Right atrium auricular region (tissue), 2 donors: Measurements from ENCODE around the gene CLN5. TPM values are rescaled to one million over a fixed set of nuclear protein-coding genes. Genes with fewer than 3 reads are reported as not detected.

ENCODE experiments used
- DNase-seq: peaks from one replicate; pipeline ENCODE4 v3.0.0-alpha.2; 2019; ENCODE audit warnings: low spot score
- H3K27ac ChIP-seq, 2 donors: fragments of 200-600 bp; sonication (generic); 1 replicate in 1 of 2; 2 replicates in 1 of 2; pipeline ENCODE4 v1.5.1; 2016 to 2019
- H3K27me3 ChIP-seq, 2 donors: fragments of 200-600 bp; sonication (generic); one replicate each; pipeline versions ENCODE4 v1.5.1 to v1.6.0; 2017 to 2019
- H3K36me3 ChIP-seq: fragments of 200-600 bp; sonication (generic); one replicate; pipeline ENCODE4 v1.5.1; 2016
- H3K4me1 ChIP-seq, 2 donors: fragments of 200-600 bp; sonication (generic); one replicate each; pipeline versions ENCODE4 v1.5.1 to v1.6.0; 2017 to 2019
- H3K4me3 ChIP-seq, 2 donors: fragments of 200-600 bp; sonication (generic); 1 replicate in 1 of 2; 2 replicates in 1 of 2; pipeline ENCODE4 v1.5.1; 2017 to 2019; ENCODE audit warnings: mild to moderate bottlenecking in 1 of 2, moderate library complexity in 1 of 2
- H3K9me3 ChIP-seq, 2 donors: fragments of 200-600 bp; sonication (generic); one replicate each; pipeline ENCODE4 v1.5.1; 2019
- total RNA-seq, 2 donors: library from RNA; depleted of rRNA; stranded (reverse); fragments of >200 nt; gene quantifications; one replicate each; pipeline ENCODE4 v1.1.0, GENCODE V29; 2016
- TF ChIP-seq, protein P1 (sequence below), 2 donors: fragments of 200-600 bp; sonication (generic); IDR thresholded peaks; one replicate each; pipeline ENCODE4 v1.5.1; 2019; ENCODE audit warnings: antibody characterized with exemption in 2 of 2

The CLN5 gene
- total RNA-seq, 2 donors from 2014 or later = 15.8 to 18.4 TPM

DNA sequence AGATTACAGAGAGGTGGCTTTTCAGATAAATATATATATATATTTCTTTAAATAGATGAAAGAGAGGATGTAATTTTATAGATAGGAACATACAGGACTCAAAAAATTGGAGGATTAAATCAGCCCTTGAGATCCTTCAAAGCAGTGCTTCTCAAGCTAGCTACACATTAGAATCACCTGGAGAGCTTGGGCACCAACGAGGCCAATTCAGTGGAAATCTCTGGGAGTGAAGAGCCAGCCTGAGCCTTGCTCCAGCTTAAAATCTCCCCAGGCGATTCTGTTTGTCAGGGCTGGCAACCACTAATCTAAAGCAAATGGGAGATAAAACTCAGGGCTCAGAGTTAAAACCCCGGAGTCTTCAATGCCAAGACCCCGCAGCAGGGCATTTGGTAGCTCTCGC is 15.0 kb upstream of the CLN5 start:
- TF ChIP-seq, protein P1, sequence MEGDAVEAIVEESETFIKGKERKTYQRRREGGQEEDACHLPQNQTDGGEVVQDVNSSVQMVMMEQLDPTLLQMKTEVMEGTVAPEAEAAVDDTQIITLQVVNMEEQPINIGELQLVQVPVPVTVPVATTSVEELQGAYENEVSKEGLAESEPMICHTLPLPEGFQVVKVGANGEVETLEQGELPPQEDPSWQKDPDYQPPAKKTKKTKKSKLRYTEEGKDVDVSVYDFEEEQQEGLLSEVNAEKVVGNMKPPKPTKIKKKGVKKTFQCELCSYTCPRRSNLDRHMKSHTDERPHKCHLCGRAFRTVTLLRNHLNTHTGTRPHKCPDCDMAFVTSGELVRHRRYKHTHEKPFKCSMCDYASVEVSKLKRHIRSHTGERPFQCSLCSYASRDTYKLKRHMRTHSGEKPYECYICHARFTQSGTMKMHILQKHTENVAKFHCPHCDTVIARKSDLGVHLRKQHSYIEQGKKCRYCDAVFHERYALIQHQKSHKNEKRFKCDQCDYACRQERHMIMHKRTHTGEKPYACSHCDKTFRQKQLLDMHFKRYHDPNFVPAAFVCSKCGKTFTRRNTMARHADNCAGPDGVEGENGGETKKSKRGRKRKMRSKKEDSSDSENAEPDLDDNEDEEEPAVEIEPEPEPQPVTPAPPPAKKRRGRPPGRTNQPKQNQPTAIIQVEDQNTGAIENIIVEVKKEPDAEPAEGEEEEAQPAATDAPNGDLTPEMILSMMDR (IDR thresholded peaks at IDR 0.05) = no peak
- Histone ChIP-seq H3K4me3 (no peak overlapping the region), H3K27ac (no peak overlapping the region), H3K27me3 (no peaks in the 10 kb centered on the region), H3K4me1 (peaks cover 0 to 10% of the 10 kb centered on the region in 2 donors), H3K9me3 (no peaks in the 10 kb centered on the region), H3K36me3 (no peaks in the 10 kb centered on the region)
- DNase-seq = no peak

GRCh38 chr13:76980075-76980718 is 11.7 kb upstream of the CLN5 start:
- H3K36me3 ChIP-seq = no peaks in the 10 kb centered on the region
- no peaks in the 10 kb centered on the region for H3K27me3 ChIP-seq
- no peaks in the 10 kb centered on the region for H3K9me3 ChIP-seq
- peaks cover 0 to 10% of the 10 kb centered on the region in 2 donors for H3K4me1 ChIP-seq
- peak; percentile 71 for DNase-seq
- TF ChIP-seq, protein P1 (IDR thresholded peaks at IDR 0.05) = peak; percentile 97 to 99
- H3K4me3 ChIP-seq = peak overlapping the region in 1 of 2 donors; percentile 39
- H3K27ac ChIP-seq = no peak overlapping the region

DNA sequence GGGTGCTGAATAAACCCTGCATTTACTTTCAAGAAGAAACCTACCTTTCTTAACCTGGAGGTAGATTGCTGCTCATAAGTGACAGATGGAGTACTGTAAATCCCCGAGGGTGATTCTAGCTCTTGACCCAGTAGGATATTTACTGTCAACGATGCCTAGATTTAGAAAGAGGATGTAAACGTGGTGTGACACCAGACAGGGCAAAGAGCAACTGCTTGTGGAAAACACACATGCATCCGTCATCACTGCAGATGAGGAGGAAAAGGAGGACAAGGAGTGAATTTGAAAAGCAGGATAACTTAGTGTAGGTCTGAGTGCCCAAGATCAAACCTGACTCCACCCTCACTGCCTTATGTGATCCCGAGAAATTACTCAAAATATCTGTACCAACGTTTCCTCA is 9.8 kb upstream of the CLN5 start:
- no peak for DNase-seq
- TF ChIP-seq, protein P1 (IDR thresholded peaks at IDR 0.05) = no peak
- Histone ChIP-seq H3K36me3 (no peaks in the 10 kb centered on the region), H3K27me3 (no peaks in the 10 kb centered on the region), H3K4me1 (peaks cover 0 to 10% of the 10 kb centered on the region in 2 donors), H3K27ac (no peak overlapping the region), H3K9me3 (no peaks in the 10 kb centered on the region), H3K4me3 (no peak overlapping the region)

- peaks cover 0 to 10% of the 10 kb centered on the region in 2 donors for H3K4me1 ChIP-seq
- H3K27ac ChIP-seq = no peak overlapping the region
- H3K36me3 ChIP-seq = no peaks in the 10 kb centered on the region
- H3K9me3 ChIP-seq = no peaks in the 10 kb centered on the region
- DNase-seq = no peak
- no peak overlapping the region for H3K4me3 ChIP-seq
- TF ChIP-seq, protein P1 (IDR thresholded peaks at IDR 0.05) = no peak
- H3K27me3 ChIP-seq = no peaks in the 10 kb centered on the region
These were observed 8.2 kb upstream of the CLN5 start for GRCh38 chr13:76983676-76984075.

DNA sequence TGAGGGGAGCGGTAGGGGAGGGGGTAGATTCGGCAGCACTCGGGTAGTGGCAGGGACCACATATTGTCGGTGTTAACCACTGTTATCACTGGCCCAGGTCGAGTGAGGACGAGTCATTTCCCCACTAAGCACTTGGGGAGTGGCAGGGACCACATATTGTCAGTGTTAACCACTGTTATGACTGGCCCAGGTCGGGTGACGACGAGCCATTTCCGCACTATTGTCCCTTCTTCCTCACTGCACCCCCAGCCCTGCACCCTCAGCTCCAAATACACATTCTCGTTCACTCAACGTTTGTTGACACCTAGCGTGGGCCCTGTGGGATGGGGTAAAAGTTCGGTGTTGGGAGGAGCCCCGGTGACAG is 467 bp upstream of the CLN5 start:
- no peak for DNase-seq
- peaks cover 2% of the 10 kb centered on the region for H3K36me3 ChIP-seq
- no peaks in the 10 kb centered on the region for H3K27me3 ChIP-seq
- no peaks in the 10 kb centered on the region for H3K9me3 ChIP-seq
- H3K4me1 ChIP-seq = peaks cover 0 to 22% of the 10 kb centered on the region in 2 donors
- H3K4me3 ChIP-seq = peak overlapping the region; percentile 83 to 87
- TF ChIP-seq, protein P1 (IDR thresholded peaks at IDR 0.05) = no peak
- H3K27ac ChIP-seq = peak overlapping the region; percentile 96 to 97

GRCh38 chr13:76992548-76993001 is 694 bp downstream of the CLN5 start:
- Histone ChIP-seq H3K4me1 (peaks cover 0 to 22% of the 10 kb centered on the region in 2 donors), H3K9me3 (no peaks in the 10 kb centered on the region), H3K36me3 (peaks cover 12% of the 10 kb centered on the region), H3K4me3 (peak overlapping the region; percentile 83 to 87), H3K27me3 (no peaks in the 10 kb centered on the region), H3K27ac (peak overlapping the region; percentile 96 to 97)
- peak; percentile 57 for DNase-seq
- TF ChIP-seq, protein P1 (IDR thresholded peaks at IDR 0.05) = no peak
